ENCODE measurements around the gene B3GALT6.

B3GALT6 gene

GRCh38 chr1:1256956-1257871, 25.2 kb downstream of the B3GALT6 start:
- POLR2A ChIA-PET: no interaction called here
- CTCF ChIA-PET: interaction anchor here (1.0 kb wide), 1 partner anchor 273 kb away, joined by 3 read pairs; no protein-coding TSS in a partner anchor

GRCh38 chr1:1259119-1259488, 27.1 kb downstream of the B3GALT6 start:
- POLR2A ChIA-PET: no interaction called here
- DNase-seq (ENCODE audit: extremely low spot score): no peak
- no peak for TF ChIP-seq SUZ12 (IDR thresholded peaks at IDR 0.05)
- no peak for TF ChIP-seq FOXM1 (IDR thresholded peaks at IDR 0.05; ENCODE audit: borderline replicate concordance)
- TF ChIP-seq HDGF (IDR thresholded peaks at IDR 0.05; ENCODE audit: borderline replicate concordance): no peak
- TF ChIP-seq ARNT (IDR thresholded peaks at IDR 0.05): no peak
- TF ChIP-seq CTBP1 (IDR thresholded peaks at IDR 0.05; ENCODE audit: borderline replicate concordance): no peak
- no peak for TF ChIP-seq ELF4 (IDR thresholded peaks at IDR 0.05)
- no peak for TF ChIP-seq TARDBP (IDR thresholded peaks at IDR 0.05)
- TF ChIP-seq FOXK2 (IDR thresholded peaks at IDR 0.05): no peak
- no peak for TF ChIP-seq ZNF384 (IDR thresholded peaks at IDR 0.05)
- TF ChIP-seq L3MBTL2 (conservative IDR thresholded peaks at IDR 0.05): no peak
- no peak for TF ChIP-seq SP1 (IDR thresholded peaks at IDR 0.05)
- CTCF ChIA-PET: no interaction called here

More at GRCh38 chr1:1256956-1257871, 25.2 kb downstream of the B3GALT6 start:
- TF ChIP-seq FOXK2 (IDR thresholded peaks at IDR 0.05): no peak
- DNase-seq (ENCODE audit: extremely low spot score): no peak

- ChIA-PET CTCF (no interaction called here), POLR2A (no interaction called here)
- DNase-seq (ENCODE audit: extremely low spot score): no peak
- no peak for TF ChIP-seq CTBP1 (IDR thresholded peaks at IDR 0.05; ENCODE audit: borderline replicate concordance)
Measured at GRCh38 chr1:1259540-1259939, 27.5 kb downstream of the B3GALT6 start.

- ChIA-PET POLR2A (interaction anchor here (0.9 kb wide), 1 partner anchor 13 kb away, joined by 3 read pairs; the partner anchor contains the start of gene UBE2J2), CTCF (no interaction called here)
- no peak for DNase-seq (ENCODE audit: extremely low spot score)
- TF ChIP-seq PKNOX1 (IDR thresholded peaks at IDR 0.05) (no peak), HDGF (IDR thresholded peaks at IDR 0.05; ENCODE audit: borderline replicate concordance) (no peak), NFRKB (IDR thresholded peaks at IDR 0.05) (no peak), ARNT (IDR thresholded peaks at IDR 0.05) (no peak), SUZ12 (IDR thresholded peaks at IDR 0.05) (no peak), FOXK2 (IDR thresholded peaks at IDR 0.05) (no peak), CTBP1 (IDR thresholded peaks at IDR 0.05; ENCODE audit: borderline replicate concordance) (no peak), FOXM1 (IDR thresholded peaks at IDR 0.05; ENCODE audit: borderline replicate concordance) (no peak), LEF1 (IDR thresholded peaks at IDR 0.05; ENCODE audit: borderline replicate concordance) (no peak), L3MBTL2 (conservative IDR thresholded peaks at IDR 0.05) (no peak), FOXA1 (IDR thresholded peaks at IDR 0.05) (no peak), SP1 (IDR thresholded peaks at IDR 0.05) (no peak), ELF4 (IDR thresholded peaks at IDR 0.05) (no peak)
Measured at GRCh38 chr1:1259951-1260600, 28.0 kb downstream of the B3GALT6 start.

GRCh38 chr1:1260843-1261560, 29.0 kb downstream of the B3GALT6 start:
- POLR2A ChIA-PET: interaction anchor here (0.9 to 1.1 kb wide), 2 partner anchors 10 to 12 kb away, joined by 3 read pairs; partner anchors contain the start of gene UBE2J2
- TF ChIP-seq FOXA1 (IDR thresholded peaks at IDR 0.05) (no peak), ELF4 (IDR thresholded peaks at IDR 0.05) (no peak), LEF1 (IDR thresholded peaks at IDR 0.05; ENCODE audit: borderline replicate concordance) (no peak)
- DNase-seq (ENCODE audit: extremely low spot score): no peak
- CTCF ChIA-PET: no interaction called here

GRCh38 chr1:1262071-1262470, 30.0 kb downstream of the B3GALT6 start:
- no peak for DNase-seq (ENCODE audit: extremely low spot score)
- ChIA-PET CTCF (no interaction called here), POLR2A (interaction anchor here (1.1 kb wide), 1 partner anchor 9 kb away, joined by 3 read pairs; no protein-coding TSS in a partner anchor)
- TF ChIP-seq HDGF (IDR thresholded peaks at IDR 0.05; ENCODE audit: borderline replicate concordance) (no peak), L3MBTL2 (conservative IDR thresholded peaks at IDR 0.05) (no peak), BHLHE40 (IDR thresholded peaks at IDR 0.05; ENCODE audit: borderline replicate concordance) (no peak)

GRCh38 chr1:1262758-1263157, 30.7 kb downstream of the B3GALT6 start:
- CTCF ChIA-PET: no interaction called here
- TF ChIP-seq CTBP1 (IDR thresholded peaks at IDR 0.05; ENCODE audit: borderline replicate concordance) (no peak), FOXK2 (IDR thresholded peaks at IDR 0.05) (no peak), SP1 (IDR thresholded peaks at IDR 0.05) (no peak), FOXA1 (IDR thresholded peaks at IDR 0.05) (no peak), HDGF (IDR thresholded peaks at IDR 0.05; ENCODE audit: borderline replicate concordance) (no peak), NFRKB (IDR thresholded peaks at IDR 0.05) (no peak), TARDBP (IDR thresholded peaks at IDR 0.05) (no peak), SUZ12 (IDR thresholded peaks at IDR 0.05) (no peak), ZNF384 (IDR thresholded peaks at IDR 0.05) (no peak), LEF1 (IDR thresholded peaks at IDR 0.05; ENCODE audit: borderline replicate concordance) (no peak), BHLHE40 (IDR thresholded peaks at IDR 0.05; ENCODE audit: borderline replicate concordance) (no peak), ELF4 (IDR thresholded peaks at IDR 0.05) (no peak), L3MBTL2 (conservative IDR thresholded peaks at IDR 0.05) (no peak), PKNOX1 (IDR thresholded peaks at IDR 0.05) (no peak), FOXM1 (IDR thresholded peaks at IDR 0.05; ENCODE audit: borderline replicate concordance) (no peak), ARNT (IDR thresholded peaks at IDR 0.05) (no peak)
- DNase-seq (ENCODE audit: extremely low spot score): no peak
- POLR2A ChIA-PET: no interaction called here

Data from HEK293T (cell line).